Astrocyte of the cerebellum (primary cell): ENCODE data around the gene CLASP2.

Source experiments
- DNase-seq: peaks from one replicate; pipeline ENCODE4 v3.0.0-alpha.2; 2011; ENCODE audit warnings: low read depth
- H3K4me3 ChIP-seq: 2 replicates; pipeline ENCODE4 v1.5.1; 2011; ENCODE audit warnings: mild to moderate bottlenecking, low read depth, low read length, moderate library complexity
- in situ Hi-C: cut with HindIII; loops from 2 replicates; pipeline ENCODE4 v1.10.0; 2017; ENCODE audit warnings: low sequenced_read_pairs
- TF ChIP-seq, protein P1 (sequence below): IDR thresholded peaks from 2 replicates; pipeline ENCODE4 v1.5.1; 2012; ENCODE audit warnings: low read length, low read depth, moderate library complexity, mild to moderate bottlenecking; ENCODE audit errors: missing control alignments

CLASP2 gene

DNA sequence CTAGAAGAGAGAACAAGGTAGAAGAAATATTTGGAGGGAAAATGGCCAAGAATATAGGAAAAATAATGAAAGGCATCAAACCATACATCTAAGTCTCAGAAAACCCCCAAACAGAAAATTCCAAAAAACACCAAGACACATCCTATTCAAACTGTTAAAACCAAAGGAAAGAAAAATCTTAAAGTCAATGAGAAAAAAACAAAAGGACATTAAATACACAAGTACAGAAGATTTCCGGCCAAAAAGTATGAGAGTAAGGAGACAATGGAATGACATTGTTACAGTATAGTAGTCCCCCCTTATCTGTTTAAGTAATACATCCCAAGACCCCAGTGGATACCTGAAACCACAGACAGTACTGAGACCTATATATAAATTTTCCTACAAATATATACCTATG is 18.8 kb downstream of the CLASP2 start:
- DNase-seq, result no peak
- TF ChIP-seq, protein P1, sequence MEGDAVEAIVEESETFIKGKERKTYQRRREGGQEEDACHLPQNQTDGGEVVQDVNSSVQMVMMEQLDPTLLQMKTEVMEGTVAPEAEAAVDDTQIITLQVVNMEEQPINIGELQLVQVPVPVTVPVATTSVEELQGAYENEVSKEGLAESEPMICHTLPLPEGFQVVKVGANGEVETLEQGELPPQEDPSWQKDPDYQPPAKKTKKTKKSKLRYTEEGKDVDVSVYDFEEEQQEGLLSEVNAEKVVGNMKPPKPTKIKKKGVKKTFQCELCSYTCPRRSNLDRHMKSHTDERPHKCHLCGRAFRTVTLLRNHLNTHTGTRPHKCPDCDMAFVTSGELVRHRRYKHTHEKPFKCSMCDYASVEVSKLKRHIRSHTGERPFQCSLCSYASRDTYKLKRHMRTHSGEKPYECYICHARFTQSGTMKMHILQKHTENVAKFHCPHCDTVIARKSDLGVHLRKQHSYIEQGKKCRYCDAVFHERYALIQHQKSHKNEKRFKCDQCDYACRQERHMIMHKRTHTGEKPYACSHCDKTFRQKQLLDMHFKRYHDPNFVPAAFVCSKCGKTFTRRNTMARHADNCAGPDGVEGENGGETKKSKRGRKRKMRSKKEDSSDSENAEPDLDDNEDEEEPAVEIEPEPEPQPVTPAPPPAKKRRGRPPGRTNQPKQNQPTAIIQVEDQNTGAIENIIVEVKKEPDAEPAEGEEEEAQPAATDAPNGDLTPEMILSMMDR, result no peak
- in situ Hi-C loops, result no loop called here
- no peak overlapping the region for H3K4me3 ChIP-seq

DNA sequence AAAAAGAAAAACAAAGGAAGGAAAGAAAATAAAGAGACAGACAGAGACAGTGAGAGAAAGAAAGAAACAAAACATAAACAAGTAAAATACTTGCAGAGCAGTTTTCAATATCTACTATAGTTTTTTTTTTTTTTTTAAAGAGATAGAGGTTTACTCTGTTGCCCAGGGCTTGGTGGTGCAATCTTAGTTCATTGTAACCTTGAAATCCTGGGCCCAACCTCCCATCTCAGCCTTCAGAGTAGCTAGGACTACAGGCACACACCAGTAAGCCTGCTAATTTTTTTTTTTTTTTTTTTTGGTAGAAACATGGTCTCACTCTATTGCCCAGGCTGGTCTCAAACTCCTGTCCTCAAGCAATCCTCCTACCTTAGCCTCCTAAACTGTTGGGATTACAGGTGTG is 23.1 kb downstream of the CLASP2 start:
- H3K4me3 ChIP-seq, result no peak overlapping the region
- in situ Hi-C loops, result no loop called here
- no peak for DNase-seq
- TF ChIP-seq, protein P1, result no peak

DNA sequence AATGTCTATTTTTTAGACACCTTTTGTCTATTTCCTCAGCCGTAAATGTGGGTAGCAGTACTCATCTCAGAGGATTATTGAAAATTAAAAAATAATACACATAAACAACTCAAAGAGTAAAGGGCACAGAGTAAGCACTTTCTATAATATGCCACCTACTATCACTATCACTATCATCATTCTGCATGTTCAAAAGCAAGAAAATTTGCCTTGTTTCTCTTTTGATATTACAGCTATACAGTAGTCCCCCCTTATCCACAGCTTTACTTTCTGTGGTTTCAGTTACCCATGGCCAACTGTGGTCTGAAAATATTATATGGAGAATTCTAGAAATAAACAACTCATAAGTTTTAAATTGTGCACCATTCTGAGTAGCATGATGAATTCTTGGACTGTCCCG is 27.7 kb downstream of the CLASP2 start:
- TF ChIP-seq, protein P1, result no peak
- in situ Hi-C loops, result no loop called here
- DNase-seq, result no peak

DNA sequence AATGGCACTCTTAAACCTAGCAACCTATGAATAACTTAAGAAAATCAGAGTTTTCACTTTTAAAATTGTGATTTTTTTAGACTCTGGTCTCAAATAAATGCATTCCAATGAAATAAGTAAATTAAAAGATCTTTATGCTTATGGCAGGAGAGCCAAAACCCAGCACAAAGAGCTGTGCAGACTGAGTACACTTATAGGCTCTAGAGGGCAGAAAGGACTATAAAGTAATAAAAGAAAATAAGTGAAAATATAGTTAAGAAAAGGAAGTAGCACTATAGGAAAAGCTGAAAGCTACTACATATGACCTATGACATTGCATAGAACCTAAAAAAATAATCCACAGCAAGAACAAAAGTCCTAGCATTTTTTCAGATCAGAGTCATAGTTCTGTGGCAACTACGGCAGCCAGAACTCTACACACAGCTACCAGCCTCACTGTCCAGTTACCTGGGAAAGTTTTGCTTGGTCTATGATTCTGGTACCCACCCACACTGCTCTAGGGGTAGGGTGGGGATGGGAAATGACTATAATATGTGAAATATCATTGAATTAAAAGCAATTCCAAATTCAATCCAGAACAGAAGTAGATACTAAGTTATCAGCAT is 30.5 kb downstream of the CLASP2 start:
- TF ChIP-seq, protein P1, result no peak
- in situ Hi-C loops, result no loop called here
- H3K4me3 ChIP-seq, result no peak overlapping the region
- DNase-seq, result peak; percentile 6

More for the DNA sequence above, 27.7 kb downstream of the CLASP2 start:
- no peak overlapping the region for H3K4me3 ChIP-seq

DNA sequence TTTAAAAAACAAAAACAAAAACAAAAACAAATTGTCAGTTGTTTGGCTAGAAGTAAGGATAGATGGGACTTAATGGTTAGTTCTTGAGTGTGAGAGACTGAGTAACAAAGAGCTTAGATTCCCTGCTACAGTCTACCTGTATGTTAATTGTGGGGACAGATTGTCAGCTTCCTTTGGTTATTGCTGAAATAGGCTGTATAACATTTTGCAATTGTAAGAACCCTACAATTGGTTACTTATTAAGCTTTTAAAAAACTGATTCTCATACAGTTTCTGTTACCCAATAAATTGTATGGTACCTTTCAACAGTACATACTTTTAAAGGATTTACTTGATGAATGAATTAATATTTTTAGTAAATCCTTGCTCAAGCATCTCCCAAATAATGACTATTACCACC is 35.3 kb downstream of the CLASP2 start:
- in situ Hi-C loops, result no loop called here
- TF ChIP-seq, protein P1, result no peak
- H3K4me3 ChIP-seq, result no peak overlapping the region
- no peak for DNase-seq

DNA sequence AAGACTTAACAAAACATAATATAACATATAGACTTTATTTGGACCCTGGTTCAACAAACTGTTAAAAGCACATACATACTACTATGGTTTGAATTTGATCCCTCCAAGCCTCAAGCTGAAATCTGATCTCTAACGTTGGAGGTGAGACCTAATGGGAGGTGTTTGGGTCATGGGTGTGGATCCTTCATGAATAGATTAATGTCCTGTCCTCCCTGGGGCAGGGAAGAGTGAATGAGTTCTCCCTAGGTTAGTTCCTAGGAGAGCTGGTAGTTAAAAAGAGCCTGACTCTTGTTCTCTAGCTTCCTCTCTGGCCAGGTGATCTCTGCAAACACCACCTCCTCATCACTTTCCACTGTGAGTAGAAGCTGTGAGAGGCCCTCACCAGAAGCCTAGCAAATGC is 36.4 kb downstream of the CLASP2 start:
- no peak for DNase-seq
- H3K4me3 ChIP-seq, result no peak overlapping the region
- TF ChIP-seq, protein P1, result no peak
- in situ Hi-C loops, result no loop called here
